H1 (cell line): ENCODE results near the gene LRRFIP1.

Experiments
- CEBPB ChIP-seq: IDR thresholded peaks from 2 replicates; pipeline ENCODE4 v1.6.1; 2012; ENCODE audit warnings: low read depth, low read length
- CREB1 ChIP-seq: IDR thresholded peaks from 2 replicates; pipeline ENCODE4 v1.6.1; 2012; ENCODE audit warnings: inconsistent platforms
- CTCF ChIP-seq, 3 experiments: IDR thresholded peaks; 1 replicate in 2 of 3; 2 replicates in 1 of 3; pipeline versions ENCODE4 v1.5.1 to v1.6.1; 2011; ENCODE audit warnings: low read length in 3 of 3, mild to moderate bottlenecking in 3 of 3, inconsistent platforms in 2 of 3, low read depth in 1 of 3, moderate library complexity in 1 of 3; ENCODE audit not compliant: insufficient read depth in 1 of 3; ENCODE audit errors: control extremely low read depth in 1 of 3
- JUND ChIP-seq: IDR thresholded peaks from 2 replicates; pipeline ENCODE4 v1.6.1; 2011; ENCODE audit warnings: mild to moderate bottlenecking, improper control_type of control experiment, low read length
- MAX ChIP-seq: IDR thresholded peaks from 2 replicates; pipeline ENCODE4 v1.6.1; 2012; ENCODE audit warnings: inconsistent platforms
- NRF1 ChIP-seq: IDR thresholded peaks from 2 replicates; pipeline ENCODE4 v1.6.1; 2011; ENCODE audit warnings: mild to moderate bottlenecking, low read depth, low read length, improper control_type of control experiment
- POLR2A ChIP-seq, 2 experiments: IDR thresholded peaks; 1 replicate in 1 of 2; 2 replicates in 1 of 2; pipeline ENCODE4 v1.6.1; 2011; ENCODE audit warnings: low read depth in 2 of 2, low read length in 2 of 2, mild to moderate bottlenecking in 2 of 2; ENCODE audit errors: control extremely low read depth in 1 of 2
- POLR2AphosphoS5 ChIP-seq: IDR thresholded peaks from 2 replicates; pipeline ENCODE4 v1.6.1; 2011; ENCODE audit warnings: low read depth, low read length
- RFX5 ChIP-seq: IDR thresholded peaks from 2 replicates; pipeline ENCODE4 v1.6.1; 2011; ENCODE audit warnings: low read depth, low read length, improper control_type of control experiment, borderline replicate concordance
- SIRT6 ChIP-seq: IDR thresholded peaks from one replicate; pipeline ENCODE4 v1.7.1; 2012; ENCODE audit warnings: low read length, inconsistent platforms
- SP4 ChIP-seq: IDR thresholded peaks from 2 replicates; pipeline ENCODE4 v1.6.1; 2012; ENCODE audit warnings: low read length, inconsistent platforms
- TAF1 ChIP-seq: IDR thresholded peaks from 2 replicates; pipeline ENCODE4 v1.6.1; 2011; ENCODE audit warnings: mild to moderate bottlenecking, low read depth, low read length
- TCF12 ChIP-seq: IDR thresholded peaks from 2 replicates; pipeline ENCODE4 v1.6.1; 2011; ENCODE audit warnings: low read depth, mild to moderate bottlenecking, low read length

GRCh38 chr2:237623428-237624403, 3.7 kb upstream of the LRRFIP1 start:
- TF ChIP-seq MAX (no peak), SIRT6 (no peak), POLR2A (IDR thresholded peaks at IDR 0.05; ENCODE audit: control extremely low read depth in 1 of 2, low read depth in 2 of 2, low read length in 2 of 2) (no peak), CREB1 (no peak), CEBPB (no peak), POLR2AphosphoS5 (no peak), JUND (no peak), TAF1 (no peak), CTCF (IDR thresholded peaks at IDR 0.05; ENCODE audit: control extremely low read depth in 1 of 3, insufficient read depth in 1 of 3, low read depth in 1 of 3, low read length in 3 of 3) (no peak), SP4 (no peak), RFX5 (no peak), TCF12 (no peak), NRF1 (no peak)
